Cardiac muscle cell (in vitro differentiated cells and primary cell): Measurements from ENCODE around the gene EXOC3. TPM values are rescaled to one million over a fixed set of nuclear protein-coding genes. Genes with fewer than 3 reads are reported as not detected.
"Not testable (repeated sequence)": the region's sequence is repeated elsewhere in the genome, so short reads cannot be mapped to it uniquely, and the experiment has no call there.

Source experiments
- DNase-seq, 2 donors: peaks; one replicate each; pipeline versions ENCODE4 v3.0.0 to v3.0.0-alpha.2; 2010 to 2017; ENCODE audit warnings: low read depth in 1 of 2, low spot score in 1 of 2
- H3K27ac ChIP-seq: fragments of 200-600 bp; sonication (generic); 2 replicates; pipeline ENCODE4 v1.5.1; 2016
- H3K27me3 ChIP-seq: fragments of 200-600 bp; sonication (generic); 2 replicates; pipeline ENCODE4 v1.6.0; 2016; ENCODE audit warnings: control low read depth
- H3K36me3 ChIP-seq: fragments of 200-600 bp; sonication (generic); 2 replicates; pipeline ENCODE4 v1.5.1; 2016; ENCODE audit warnings: control low read depth
- H3K4me1 ChIP-seq: fragments of 200-600 bp; sonication (generic); 2 replicates; pipeline ENCODE4 v1.8.1; 2017; ENCODE audit warnings: low read depth, mild to moderate bottlenecking, mixed run types
- H3K4me3 ChIP-seq: fragments of 200-600 bp; sonication (generic); 2 replicates; pipeline ENCODE4 v1.5.1; 2016; ENCODE audit warnings: mild to moderate bottlenecking
- H3K9me3 ChIP-seq: fragments of 200-600 bp; sonication (generic); 2 replicates; pipeline ENCODE4 v1.5.1; 2017; ENCODE audit warnings: low read depth, mild to moderate bottlenecking, control low read depth
- polyA plus RNA-seq: library from polyadenylated mRNA; unstranded; fragments of >200 nt; fragmentation: Nextera tagmentation; extraction: Ambion mirVana; gene quantifications from 2 replicates; pipeline ENCODE4 v1.2.1, GENCODE V29; 2016
- total RNA-seq: library from RNA; depleted of rRNA; stranded (reverse); fragments of >200 nt; gene quantifications from 2 replicates; pipeline ENCODE4 v1.2.3, GENCODE V29; 2016
- TF ChIP-seq, protein P1 (sequence below): IDR thresholded peaks from 2 replicates; pipeline ENCODE4 v1.5.1; 2012; ENCODE audit warnings: low read depth, mild to moderate bottlenecking, low read length

The EXOC3 gene
- total and polyA plus RNA-seq, 2 experiments from 2014 or later: 34.8 to 56.4 TPM

DNA sequence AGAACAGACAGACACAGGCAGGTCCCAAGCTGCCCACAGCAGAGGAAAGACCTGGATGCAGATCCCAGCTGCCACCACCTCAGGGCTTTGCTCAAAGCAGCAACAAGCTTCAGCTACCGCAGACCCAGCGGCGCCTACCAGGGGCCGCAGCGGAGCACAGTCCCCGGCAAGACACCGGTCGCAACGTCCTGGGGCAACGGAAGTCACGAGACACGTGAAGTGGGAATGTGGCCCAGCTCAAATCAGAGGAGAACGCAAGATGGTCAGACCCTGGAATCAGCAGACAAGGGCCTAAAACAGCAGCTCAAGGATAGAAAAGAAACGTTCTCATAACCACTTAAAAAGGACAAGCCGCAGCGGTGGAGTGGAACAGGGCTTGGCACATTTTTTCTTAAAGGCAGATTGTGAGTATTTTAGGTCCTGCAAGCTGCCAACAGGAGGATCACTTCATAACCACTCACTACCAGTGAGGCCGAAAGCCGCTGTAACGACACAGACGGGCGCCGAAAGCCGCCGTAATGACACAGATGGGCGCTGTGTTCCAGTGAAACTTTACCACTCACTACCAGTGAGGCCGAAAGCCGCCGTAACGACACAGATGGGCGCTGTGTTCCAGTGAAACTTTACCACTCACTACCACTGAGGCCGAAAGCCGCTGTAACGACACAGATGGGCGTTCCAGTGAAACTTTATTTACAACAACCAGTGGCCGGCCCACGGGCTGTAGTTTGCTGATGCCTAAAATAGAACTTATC is 59.5 kb downstream of the EXOC3 start:
- H3K27me3 ChIP-seq: peaks cover 22% of the 10 kb centered on the region
- H3K9me3 ChIP-seq: no peaks in the 10 kb centered on the region
- H3K36me3 ChIP-seq: no peaks in the 10 kb centered on the region
- H3K4me3 ChIP-seq: no peak overlapping the region
- TF ChIP-seq, protein P1, sequence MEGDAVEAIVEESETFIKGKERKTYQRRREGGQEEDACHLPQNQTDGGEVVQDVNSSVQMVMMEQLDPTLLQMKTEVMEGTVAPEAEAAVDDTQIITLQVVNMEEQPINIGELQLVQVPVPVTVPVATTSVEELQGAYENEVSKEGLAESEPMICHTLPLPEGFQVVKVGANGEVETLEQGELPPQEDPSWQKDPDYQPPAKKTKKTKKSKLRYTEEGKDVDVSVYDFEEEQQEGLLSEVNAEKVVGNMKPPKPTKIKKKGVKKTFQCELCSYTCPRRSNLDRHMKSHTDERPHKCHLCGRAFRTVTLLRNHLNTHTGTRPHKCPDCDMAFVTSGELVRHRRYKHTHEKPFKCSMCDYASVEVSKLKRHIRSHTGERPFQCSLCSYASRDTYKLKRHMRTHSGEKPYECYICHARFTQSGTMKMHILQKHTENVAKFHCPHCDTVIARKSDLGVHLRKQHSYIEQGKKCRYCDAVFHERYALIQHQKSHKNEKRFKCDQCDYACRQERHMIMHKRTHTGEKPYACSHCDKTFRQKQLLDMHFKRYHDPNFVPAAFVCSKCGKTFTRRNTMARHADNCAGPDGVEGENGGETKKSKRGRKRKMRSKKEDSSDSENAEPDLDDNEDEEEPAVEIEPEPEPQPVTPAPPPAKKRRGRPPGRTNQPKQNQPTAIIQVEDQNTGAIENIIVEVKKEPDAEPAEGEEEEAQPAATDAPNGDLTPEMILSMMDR: no peak
- DNase-seq: no peak
- H3K27ac ChIP-seq: no peak overlapping the region
- H3K4me1 ChIP-seq: no peaks in the 10 kb centered on the region

DNA sequence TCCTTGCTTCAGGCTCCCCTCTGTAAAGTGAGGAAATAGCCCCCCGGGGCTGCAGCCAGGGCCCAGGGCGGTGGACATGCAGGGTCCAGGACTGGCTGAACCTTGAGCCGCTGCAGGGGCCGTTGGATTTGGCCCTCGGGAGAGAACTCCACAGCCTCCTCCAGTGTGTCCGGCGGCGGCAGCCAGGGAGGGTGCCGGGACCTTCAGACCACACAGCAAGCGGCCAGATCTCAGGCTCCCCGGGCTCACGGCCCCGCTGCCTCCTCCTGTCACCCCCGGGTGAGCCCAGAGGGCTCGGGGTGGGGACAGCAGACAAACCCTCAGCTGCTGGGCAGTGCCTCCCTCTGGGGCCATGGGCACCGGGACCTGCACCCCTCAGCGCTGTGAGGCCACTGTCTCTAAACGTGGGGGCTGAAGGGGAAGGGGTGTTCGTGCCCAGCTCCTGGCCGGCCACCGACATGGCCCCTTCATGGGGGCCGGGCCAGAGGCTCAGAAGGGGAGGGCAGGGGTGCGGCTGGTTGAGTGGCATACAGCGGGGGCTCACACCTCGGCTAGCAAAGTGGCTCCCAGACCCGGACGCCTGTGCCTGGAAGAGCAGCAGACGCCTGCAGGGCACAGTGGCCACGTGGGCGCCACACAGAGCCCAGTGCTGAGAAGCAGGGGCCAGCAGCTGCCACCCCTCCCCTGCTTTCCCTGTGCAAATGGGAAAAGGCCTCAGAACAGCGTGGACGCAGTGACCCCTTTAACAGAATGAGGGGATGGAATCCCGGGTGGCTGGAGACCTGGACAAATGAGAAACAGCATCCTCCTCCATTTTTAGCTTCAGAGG is 61.6 kb downstream of the EXOC3 start:
- Histone ChIP-seq H3K4me1 (no peaks in the 10 kb centered on the region), H3K27me3 (peaks cover 8% of the 10 kb centered on the region), H3K4me3 (no peak overlapping the region), H3K27ac (no peak overlapping the region), H3K36me3 (no peaks in the 10 kb centered on the region), H3K9me3 (no peaks in the 10 kb centered on the region)
- DNase-seq: no peak
- TF ChIP-seq, protein P1: no peak

DNA sequence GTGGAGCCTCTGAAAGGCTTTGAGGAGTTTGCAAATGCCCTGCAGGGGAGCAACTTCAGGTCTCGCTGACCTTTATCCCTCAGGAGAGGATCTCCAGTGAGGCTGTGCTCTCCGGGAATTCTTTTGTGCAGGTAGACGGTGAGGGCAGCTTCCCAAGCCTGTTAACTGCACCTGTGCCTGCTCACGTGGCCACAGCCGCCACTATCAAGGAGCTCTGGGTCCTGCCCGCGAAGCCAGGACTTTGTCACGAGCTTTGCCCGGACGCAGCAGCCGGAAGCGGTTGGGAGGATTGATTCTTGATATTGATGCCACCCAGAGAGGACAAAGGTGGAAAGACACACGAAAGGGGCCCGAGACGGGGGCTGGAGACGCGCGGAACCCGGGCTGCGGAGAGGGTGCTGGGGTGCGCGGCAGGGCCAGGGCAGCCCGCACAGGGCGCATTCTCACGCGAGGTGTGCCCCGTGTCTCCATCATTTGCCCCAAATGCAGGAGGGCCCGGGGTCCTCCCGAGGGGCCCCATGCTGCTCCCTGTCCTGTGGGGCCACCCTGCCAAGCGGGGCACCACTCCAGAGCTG is 63.1 kb downstream of the EXOC3 start:
- Histone ChIP-seq H3K4me3 (no peak overlapping the region), H3K36me3 (no peaks in the 10 kb centered on the region)

DNA sequence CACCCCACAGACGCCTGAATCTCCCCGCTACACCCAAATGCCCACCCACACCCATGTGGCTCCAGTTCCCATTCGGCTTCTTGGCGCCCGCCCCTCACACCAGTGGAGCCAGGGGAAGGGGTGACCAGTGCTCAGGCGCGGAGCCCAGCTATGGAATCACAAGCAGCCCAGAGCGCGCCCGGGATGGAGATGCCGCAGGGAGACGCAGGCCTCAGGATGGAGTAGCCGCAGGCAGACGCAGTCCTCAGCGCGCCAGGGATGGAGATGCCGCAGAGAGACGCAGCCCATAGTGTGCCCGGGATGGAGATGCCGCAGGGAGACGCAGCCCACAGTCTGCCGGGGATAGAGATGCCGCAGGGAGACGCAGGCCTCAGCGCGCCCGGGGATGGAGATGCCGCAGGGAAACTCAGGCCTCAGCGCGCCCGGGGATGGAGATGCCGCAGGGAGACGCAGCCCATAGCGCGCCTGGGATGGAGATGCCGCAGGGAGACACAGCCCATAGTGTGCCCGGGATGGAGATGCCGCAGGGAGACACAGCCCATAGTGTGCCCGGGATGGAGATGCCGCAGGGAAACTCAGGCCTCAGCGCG is 65.1 kb downstream of the EXOC3 start:
- H3K36me3 ChIP-seq, H3K4me3 ChIP-seq, DNase-seq, H3K27me3 ChIP-seq, H3K27ac ChIP-seq, H3K4me1 ChIP-seq, H3K9me3 ChIP-seq: not testable (repeated sequence)

More for the DNA sequence above, 63.1 kb downstream of the EXOC3 start:
- Histone ChIP-seq H3K9me3 (no peaks in the 10 kb centered on the region), H3K27ac (no peak overlapping the region), H3K4me1 (no peaks in the 10 kb centered on the region), H3K27me3 (peaks cover 8% of the 10 kb centered on the region)
- TF ChIP-seq, protein P1: no peak
- no peak for DNase-seq

DNA sequence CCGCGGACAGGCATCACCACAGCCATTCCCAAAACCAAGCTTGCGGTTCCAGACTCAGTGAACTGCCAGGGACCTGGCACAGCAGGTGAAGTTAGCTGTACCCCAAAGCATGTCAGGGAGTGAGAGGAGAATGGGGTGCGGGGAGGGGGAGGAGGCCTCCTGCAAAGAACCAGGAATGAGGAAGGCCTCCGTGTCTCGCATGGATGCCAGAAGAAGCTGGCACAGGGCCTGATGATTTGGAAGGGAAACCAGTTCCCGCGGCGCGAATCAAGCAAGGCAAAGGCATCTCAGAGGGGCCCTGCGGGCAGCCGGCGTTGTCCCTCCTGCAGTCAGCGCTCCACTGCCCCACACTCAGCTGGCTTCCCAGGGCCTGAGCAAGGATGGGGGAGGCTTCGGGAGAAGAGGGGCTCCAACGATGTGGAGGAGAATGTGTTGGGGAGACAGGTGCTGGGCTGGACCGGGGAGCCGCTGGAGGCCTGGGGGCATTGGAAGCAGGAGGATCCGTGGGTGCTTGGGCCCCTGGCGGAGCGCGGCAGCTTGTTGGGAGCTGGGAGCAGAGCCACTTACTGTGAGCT is 66.7 kb downstream of the EXOC3 start:
- H3K36me3 ChIP-seq: no peaks in the 10 kb centered on the region
- TF ChIP-seq, protein P1: no peak
- DNase-seq: no peak

More for the DNA sequence above, 66.7 kb downstream of the EXOC3 start:
- Histone ChIP-seq H3K4me1 (no peaks in the 10 kb centered on the region), H3K27me3 (peaks cover 8% of the 10 kb centered on the region), H3K4me3 (no peak overlapping the region), H3K9me3 (no peaks in the 10 kb centered on the region), H3K27ac (no peak overlapping the region)
